SK-N-SH treated with all-trans-retinoic acid at 6 μM for 48 hours (cell line): ENCODE data around the gene FAM131C.
A peak's percentile ranks its signal among the peaks of the same experiment; 100 is the strongest.
"Not testable (repeated sequence)": the region's sequence is repeated elsewhere in the genome, so short reads cannot be mapped to it uniquely, and the experiment has no call there.

Source experiments
- ATAC-seq: fragments of 200-7000 bp; cut with Tn5 transposase; 3 replicates; pipeline ENCODE4 v1.9.1; 2020; ENCODE audit warnings: mild to moderate bottlenecking, moderate library complexity
- ARNTL ChIP-seq: fragments of 450-650 bp; formaldehyde crosslinking; IDR thresholded peaks from 2 replicates; pipeline ENCODE4 v1.5.0; 2020; ENCODE audit warnings: low read depth, mild to moderate bottlenecking, moderate library complexity, borderline replicate concordance
- BACH2 ChIP-seq: fragments of 250-450 bp; sonication (Bioruptor Pico); IDR thresholded peaks from 2 replicates; pipeline ENCODE4 v1.9.0; 2021; ENCODE audit warnings: mild to moderate bottlenecking, borderline replicate concordance
- CREB5 ChIP-seq: fragments of 250-450 bp; sonication (Bioruptor Pico); IDR thresholded peaks from 2 replicates; pipeline ENCODE4 v1.5.1; 2020; ENCODE audit warnings: low read depth, mild to moderate bottlenecking, moderate library complexity
- CSDC2 ChIP-seq: fragments of 250-450 bp; sonication (Bioruptor Pico); IDR thresholded peaks from 2 replicates; pipeline ENCODE4 v1.5.0; 2020; ENCODE audit warnings: mild to moderate bottlenecking, moderate library complexity
- CSRNP3 ChIP-seq: fragments of 250-450 bp; sonication (Bioruptor Pico); IDR thresholded peaks from 2 replicates; pipeline ENCODE4 v1.5.1; 2021; ENCODE audit warnings: mild to moderate bottlenecking, moderate library complexity
- ESRRG ChIP-seq: fragments of 250-450 bp; sonication (Bioruptor Pico); IDR thresholded peaks from 2 replicates; pipeline ENCODE4 v1.6.1; 2021; ENCODE audit warnings: mild to moderate bottlenecking
- GLIS3 ChIP-seq: fragments of 250-450 bp; sonication (Bioruptor Pico); IDR thresholded peaks from 2 replicates; pipeline ENCODE4 v1.5.0; 2020; ENCODE audit warnings: mild to moderate bottlenecking, moderate library complexity
- ISL1 ChIP-seq: fragments of 250-450 bp; sonication (Bioruptor Pico); IDR thresholded peaks from 2 replicates; pipeline ENCODE4 v2.1.2; 2022; ENCODE audit warnings: mild to moderate bottlenecking, moderate library complexity
- OSR1 ChIP-seq: fragments of 250-450 bp; sonication (Bioruptor Pico); IDR thresholded peaks from 2 replicates; pipeline ENCODE4 v1.8.0; 2022; ENCODE audit warnings: moderate library complexity, mild to moderate bottlenecking, inconsistent platforms
- PATZ1 ChIP-seq: fragments of 250-450 bp; sonication (Bioruptor Pico); IDR thresholded peaks from 2 replicates; pipeline ENCODE4 v1.8.0; 2020; ENCODE audit warnings: mild to moderate bottlenecking, moderate library complexity, borderline replicate concordance
- POU6F1 ChIP-seq: fragments of 250-450 bp; sonication (Bioruptor Pico); IDR thresholded peaks from 2 replicates; pipeline ENCODE4 v1.8.0; 2021; ENCODE audit warnings: low read depth, mild to moderate bottlenecking, moderate library complexity, borderline replicate concordance
- PPARA ChIP-seq: fragments of 250-450 bp; sonication (Bioruptor Pico); IDR thresholded peaks from 2 replicates; pipeline ENCODE4 v1.5.0; 2020; ENCODE audit warnings: mild to moderate bottlenecking, borderline replicate concordance
- RARB ChIP-seq: fragments of 250-450 bp; sonication (Bioruptor Pico); IDR thresholded peaks from 2 replicates; pipeline ENCODE4 v1.8.0; 2021; ENCODE audit warnings: mild to moderate bottlenecking, moderate library complexity
- SNAI2 ChIP-seq: fragments of 250-450 bp; sonication (Bioruptor Pico); IDR thresholded peaks from 2 replicates; pipeline ENCODE4 v1.5.0; 2020; ENCODE audit warnings: mild to moderate bottlenecking, moderate library complexity
- TCF4 ChIP-seq: fragments of 250-450 bp; sonication (Bioruptor Pico); IDR thresholded peaks from 2 replicates; pipeline ENCODE4 v1.8.0; 2021; ENCODE audit warnings: mild to moderate bottlenecking, moderate library complexity, borderline replicate concordance
- TOX ChIP-seq: fragments of 250-450 bp; sonication (Bioruptor Pico); IDR thresholded peaks from 2 replicates; pipeline ENCODE4 v1.8.0; 2021; ENCODE audit warnings: mild to moderate bottlenecking, moderate library complexity, borderline replicate concordance
- TSHZ2 ChIP-seq: fragments of 250-450 bp; sonication (Bioruptor Pico); IDR thresholded peaks from 2 replicates; pipeline ENCODE4 v1.5.0; 2020; ENCODE audit warnings: mild to moderate bottlenecking, moderate library complexity
- ZC3H10 ChIP-seq: fragments of 250-450 bp; sonication (Bioruptor Pico); IDR thresholded peaks from 2 replicates; pipeline ENCODE4 v1.5.1; 2021; ENCODE audit warnings: mild to moderate bottlenecking, moderate library complexity
- ZFP3 ChIP-seq: fragments of 250-450 bp; sonication (Bioruptor Pico); IDR thresholded peaks from 2 replicates; pipeline ENCODE4 v1.5.0; 2020; ENCODE audit warnings: mild to moderate bottlenecking, moderate library complexity
- ZFP30 ChIP-seq: fragments of 450-650 bp; formaldehyde crosslinking; IDR thresholded peaks from 2 replicates; pipeline ENCODE4 v1.5.0; 2022; ENCODE audit warnings: mild to moderate bottlenecking, moderate library complexity
- ZNF565 ChIP-seq: fragments of 450-650 bp; formaldehyde crosslinking; conservative IDR thresholded peaks from 2 replicates; pipeline ENCODE4 v1.5.0; 2020; ENCODE audit warnings: low read depth, mild to moderate bottlenecking, moderate library complexity
- ZNF70 ChIP-seq: fragments of 450-650 bp; formaldehyde crosslinking; IDR thresholded peaks from 2 replicates; pipeline ENCODE4 v1.5.0; 2020; ENCODE audit warnings: mild to moderate bottlenecking, moderate library complexity
- ZNF8 ChIP-seq: fragments of 450-650 bp; formaldehyde crosslinking; IDR thresholded peaks from 2 replicates; pipeline ENCODE4 v1.5.0; 2020; ENCODE audit warnings: mild to moderate bottlenecking, moderate library complexity

FAM131C gene

GRCh38 chr1:16028237-16029002, 45.0 kb downstream of the FAM131C start:
- TF ChIP-seq POU6F1 (CRISPR knock-in tag) (no peak), OSR1 (no peak), CSDC2 (CRISPR knock-in tag) (no peak), ZNF70 (CRISPR knock-in tag) (no peak), ZNF8 (no peak), PPARA (CRISPR knock-in tag) (no peak), ZC3H10 (no peak), ZFP30 (CRISPR knock-in tag) (no peak), ZFP3 (CRISPR knock-in tag) (no peak), ZNF565 (no peak), TCF4 (CRISPR knock-in tag) (no peak), ISL1 (CRISPR knock-in tag) (no peak), CSRNP3 (CRISPR knock-in tag) (no peak), TOX (no peak), ARNTL (CRISPR knock-in tag) (no peak), GLIS3 (CRISPR knock-in tag) (no peak), RARB (no peak), SNAI2 (CRISPR knock-in tag) (no peak), TSHZ2 (CRISPR knock-in tag) (no peak), CREB5 (CRISPR knock-in tag) (no peak)
- TF ChIP-seq, all 23 proteins: peak for 0
- ATAC-seq, result no peak

- peak; percentile 61 for ATAC-seq
- TF ChIP-seq RARB (no peak), ESRRG (no peak), OSR1 (no peak), GLIS3 (CRISPR knock-in tag) (no peak)
- TF ChIP-seq, all 23 proteins: peak for 0
Observed at GRCh38 chr1:16026723-16027484, 46.5 kb downstream of the FAM131C start.

- ATAC-seq, result not testable (repeated sequence)
Observed at GRCh38 chr1:16026302-16026701, 47.1 kb downstream of the FAM131C start.

GRCh38 chr1:16023050-16023653, 50.3 kb downstream of the FAM131C start:
- no peak for ATAC-seq
- TF ChIP-seq CREB5 (CRISPR knock-in tag) (no peak), BACH2 (CRISPR knock-in tag) (no peak), ISL1 (CRISPR knock-in tag) (no peak), OSR1 (no peak), CSDC2 (CRISPR knock-in tag) (no peak), PPARA (CRISPR knock-in tag) (no peak), PATZ1 (no peak), SNAI2 (CRISPR knock-in tag) (no peak), ZNF8 (no peak), ZNF565 (no peak), ZNF70 (CRISPR knock-in tag) (no peak), ARNTL (CRISPR knock-in tag) (no peak), ZC3H10 (no peak)
